UCSD-AML1 (cell line): ENCODE data around the gene TEX2.
"Not testable (repeated sequence)": the region's sequence is repeated elsewhere in the genome, so short reads cannot be mapped to it uniquely, and the experiment has no call there.

Source experiments
- DNase-seq: peaks from one replicate; lab custom pipeline; 2025; ENCODE audit not compliant: unreplicated experiment; lab: John Stamatoyannopoulos, UW

The TEX2 gene

GRCh38 chr17:64185557-64185956 lies 77.5 kb downstream of the TEX2 start:
- DNase-seq: not testable (repeated sequence)

DNA sequence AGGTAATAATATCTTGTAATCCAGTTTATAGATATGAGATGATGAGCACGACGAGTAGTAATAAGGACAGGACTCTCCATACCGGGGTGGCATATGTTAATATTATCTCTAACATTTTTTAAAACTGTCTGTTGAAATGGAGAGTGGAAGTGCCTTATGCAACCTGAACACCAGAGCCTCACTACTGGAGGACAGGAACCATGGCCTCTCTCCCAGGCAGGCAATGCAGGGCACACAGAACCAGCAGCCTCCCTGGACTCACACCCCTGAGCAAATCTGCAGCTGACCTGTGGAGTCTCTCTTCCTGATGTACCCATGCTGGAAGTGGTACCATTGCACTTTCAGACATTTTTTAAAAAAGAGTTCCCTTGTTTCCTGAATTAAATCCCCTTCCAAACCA lies 78.0 kb downstream of the TEX2 start:
- DNase-seq: no peak

GRCh38 chr17:64183815-64184214 lies 79.2 kb downstream of the TEX2 start:
- DNase-seq: no peak

- no peak for DNase-seq
These were observed 80.6 kb downstream of the TEX2 start for GRCh38 chr17:64182325-64183012.

DNA sequence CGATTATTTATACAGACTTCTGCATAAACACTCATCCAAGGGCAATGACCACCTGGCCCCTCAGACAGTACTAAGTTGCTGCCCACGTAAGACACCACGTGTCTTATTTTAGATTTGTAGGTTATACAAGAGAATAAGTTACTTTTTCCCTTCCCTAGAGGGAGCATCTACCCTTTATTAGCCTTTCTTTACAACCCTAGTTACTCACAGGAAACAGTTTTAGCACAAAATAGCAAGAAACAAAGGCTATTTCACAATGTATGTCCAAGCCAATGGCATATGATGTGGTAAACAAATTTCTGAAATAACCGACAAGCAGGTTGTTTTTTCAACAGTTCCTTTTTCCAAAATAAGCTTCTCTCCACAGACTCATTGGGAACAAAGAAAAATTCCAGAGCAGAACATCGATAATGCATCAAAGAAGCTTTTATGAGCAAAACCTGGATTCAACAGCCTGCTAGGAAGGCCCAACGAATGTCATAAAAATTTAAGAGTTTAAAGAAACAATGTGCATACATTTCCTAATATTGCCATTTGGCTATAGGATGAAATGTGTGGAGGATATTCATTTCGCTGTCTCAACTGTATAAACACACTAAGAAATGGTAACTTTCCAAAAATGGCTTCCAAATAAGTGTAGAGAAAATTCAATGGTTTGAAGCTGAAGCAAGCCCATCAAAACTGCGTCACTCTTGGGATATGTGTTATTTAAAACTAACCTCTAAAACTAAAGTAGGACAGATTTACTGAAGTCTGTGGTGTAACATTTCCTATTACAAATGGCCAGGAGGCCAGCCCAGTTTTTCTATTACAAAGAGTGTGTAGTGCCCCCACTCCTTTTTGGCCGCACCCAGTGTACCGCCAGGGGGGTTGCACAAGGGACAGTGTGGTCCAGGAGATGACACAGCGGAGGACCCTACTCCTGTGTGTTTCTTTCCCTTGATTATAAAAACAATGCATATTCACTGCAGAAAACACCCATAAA lies 82.7 kb downstream of the TEX2 start:
- no peak for DNase-seq

DNA sequence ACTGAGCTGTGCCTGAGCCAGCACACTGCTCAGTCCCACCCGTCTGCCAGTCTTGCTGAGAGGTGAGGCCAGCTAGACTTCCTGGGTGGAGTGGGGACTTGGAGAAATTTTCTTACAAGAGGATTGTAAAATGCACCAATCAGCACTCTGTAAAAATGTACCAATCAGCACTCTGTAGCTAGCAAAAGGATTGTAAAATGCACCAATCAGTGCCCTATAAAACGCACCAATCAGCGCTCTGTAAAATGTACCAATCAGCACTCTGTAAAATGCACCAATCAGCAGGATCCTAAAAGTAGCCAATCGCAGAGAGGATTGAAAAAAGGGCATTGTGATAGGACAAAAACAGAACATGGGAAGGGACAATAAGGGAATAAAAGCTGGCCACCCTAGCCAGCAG lies 84.0 kb downstream of the TEX2 start:
- not testable (repeated sequence) for DNase-seq

DNA sequence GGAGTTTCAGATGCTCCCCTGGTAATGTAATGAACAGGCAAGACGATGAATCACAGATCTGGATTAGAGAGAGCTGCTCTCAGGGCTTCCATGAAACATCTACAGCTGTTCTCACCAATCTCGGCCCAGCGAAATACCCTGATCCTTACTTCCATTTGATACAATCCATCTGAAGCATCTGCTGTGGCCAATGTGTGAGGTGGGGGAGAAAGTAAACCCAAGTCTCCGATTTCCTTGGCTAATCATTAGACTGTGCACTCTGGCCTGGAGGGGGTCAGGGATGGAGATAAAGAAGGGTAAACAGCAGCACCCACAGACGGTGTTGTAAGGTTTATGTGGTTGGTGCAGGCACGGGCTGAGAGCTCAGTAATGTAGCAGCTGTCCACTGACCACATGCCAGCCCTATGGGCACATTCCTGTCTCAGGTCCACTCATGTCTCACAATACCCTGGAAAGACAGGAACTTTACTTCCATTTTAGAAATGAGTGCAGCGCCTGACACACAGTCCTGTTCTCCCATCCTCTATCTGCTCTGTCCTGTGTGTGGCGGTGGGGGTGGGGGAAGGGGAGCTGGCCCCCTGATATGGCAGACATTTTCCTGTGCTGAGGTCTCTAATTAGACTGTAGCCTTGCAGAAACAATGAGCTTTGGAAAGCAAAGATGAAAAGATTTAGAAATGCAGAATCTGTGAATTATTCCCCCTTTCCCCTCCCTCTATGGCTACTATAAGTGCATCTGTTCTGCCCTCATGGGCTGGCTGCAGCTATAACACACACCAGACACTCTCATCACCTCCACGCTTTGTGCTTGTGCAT lies 84.8 kb downstream of the TEX2 start:
- DNase-seq: no peak

- no peak for DNase-seq
These were observed 85.6 kb downstream of the TEX2 start for GRCh38 chr17:64177311-64178010.

GRCh38 chr17:64176556-64176955 lies 86.5 kb downstream of the TEX2 start:
- no peak for DNase-seq

DNA sequence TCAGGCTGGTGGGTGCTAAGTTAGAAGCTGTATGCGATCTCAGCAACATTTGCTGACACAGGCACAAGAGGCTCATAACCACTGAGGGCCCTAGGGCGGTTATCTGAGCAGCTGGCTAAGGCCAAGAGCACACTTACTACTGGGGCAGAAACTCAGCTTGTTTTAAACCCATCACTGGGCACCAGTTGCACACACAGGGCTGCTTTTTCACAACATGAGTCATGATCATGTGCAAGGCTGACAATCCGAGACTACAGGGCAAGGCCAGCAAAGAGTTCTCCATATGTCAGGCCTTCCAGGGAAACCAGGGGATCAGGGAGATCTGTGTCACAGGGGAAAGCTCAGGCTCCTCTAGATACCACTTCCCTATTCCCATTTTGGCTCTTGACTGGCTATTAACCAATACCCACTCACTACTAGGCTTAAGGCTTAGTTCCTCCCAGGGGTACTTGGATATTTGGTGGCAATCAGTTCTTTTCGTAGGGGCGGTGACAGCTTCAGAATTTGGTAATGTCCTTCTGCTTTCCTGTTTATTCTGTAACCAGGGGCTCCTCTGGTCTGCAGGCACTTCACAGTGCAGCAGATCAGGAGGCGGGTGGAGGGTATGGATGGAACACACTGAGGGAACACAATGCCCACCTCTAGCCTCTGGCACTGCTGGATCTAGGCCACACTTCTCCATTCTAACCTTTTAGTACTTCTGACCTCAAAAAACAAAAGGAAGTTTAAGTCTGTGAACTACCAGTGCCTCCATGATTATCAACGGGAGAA lies 88.2 kb downstream of the TEX2 start:
- no peak for DNase-seq

DNA sequence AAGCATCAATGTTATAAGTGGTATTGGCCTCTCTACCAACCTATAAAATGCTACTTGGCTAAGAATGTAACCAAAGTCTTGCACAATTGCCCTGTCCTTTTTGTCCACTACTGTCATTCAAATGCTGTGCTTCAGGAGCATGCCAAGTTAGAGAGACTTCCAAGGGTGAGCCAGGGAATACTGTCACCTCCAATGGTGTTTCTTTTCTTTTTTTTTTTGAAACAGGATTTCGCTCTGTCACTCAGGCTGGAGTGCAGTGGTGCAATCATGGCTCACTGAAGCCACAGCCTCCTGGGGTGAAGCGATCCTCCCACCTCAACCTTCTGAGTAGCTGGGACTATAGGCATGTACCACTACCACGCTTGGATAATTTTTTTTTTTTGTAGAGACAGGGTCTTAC lies 89.4 kb downstream of the TEX2 start:
- no peak for DNase-seq

- DNase-seq: no peak
These were observed 90.5 kb downstream of the TEX2 start for GRCh38 chr17:64172510-64172909.

DNA sequence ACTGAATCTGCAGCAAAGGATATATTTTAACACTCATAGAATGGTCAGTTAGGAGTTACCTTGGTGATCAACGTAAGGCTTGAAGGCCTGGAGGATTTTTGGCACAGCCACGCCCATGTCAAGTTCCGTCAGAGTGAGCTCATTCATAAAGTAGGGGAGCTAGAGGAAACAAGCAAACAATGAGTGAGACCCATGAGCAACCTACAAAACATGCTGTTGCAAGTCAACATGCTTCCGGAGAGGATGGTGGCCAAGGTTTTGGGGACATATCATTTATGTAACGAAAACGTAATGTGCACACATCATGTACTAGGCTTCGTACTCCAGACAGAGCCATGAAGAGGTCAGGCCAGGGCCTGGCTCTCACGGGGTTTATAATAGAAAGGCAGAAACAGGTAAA lies 92.0 kb downstream of the TEX2 start:
- DNase-seq: no peak

DNA sequence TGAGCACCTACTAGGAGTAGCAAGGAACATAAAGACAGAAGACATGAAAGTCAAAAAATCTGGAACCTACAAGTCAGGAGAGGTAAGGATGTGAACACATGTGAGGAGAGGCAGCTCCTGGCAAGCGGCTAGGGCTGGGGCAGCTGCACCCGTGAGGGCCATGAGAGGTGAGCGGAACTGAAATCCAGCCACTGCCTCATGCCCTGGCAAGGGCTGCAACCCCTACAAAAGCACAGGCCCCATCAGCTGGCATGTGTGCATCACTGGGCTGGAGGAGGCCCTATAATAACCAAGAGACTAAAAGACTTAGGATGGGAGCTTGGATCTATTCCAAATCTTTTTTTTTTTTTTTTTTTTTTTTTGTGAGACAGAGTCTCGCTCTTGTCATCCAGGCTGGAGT lies 92.8 kb downstream of the TEX2 start:
- DNase-seq: no peak

GRCh38 chr17:64167666-64168065 lies 95.4 kb downstream of the TEX2 start:
- DNase-seq: not testable (repeated sequence)

DNA sequence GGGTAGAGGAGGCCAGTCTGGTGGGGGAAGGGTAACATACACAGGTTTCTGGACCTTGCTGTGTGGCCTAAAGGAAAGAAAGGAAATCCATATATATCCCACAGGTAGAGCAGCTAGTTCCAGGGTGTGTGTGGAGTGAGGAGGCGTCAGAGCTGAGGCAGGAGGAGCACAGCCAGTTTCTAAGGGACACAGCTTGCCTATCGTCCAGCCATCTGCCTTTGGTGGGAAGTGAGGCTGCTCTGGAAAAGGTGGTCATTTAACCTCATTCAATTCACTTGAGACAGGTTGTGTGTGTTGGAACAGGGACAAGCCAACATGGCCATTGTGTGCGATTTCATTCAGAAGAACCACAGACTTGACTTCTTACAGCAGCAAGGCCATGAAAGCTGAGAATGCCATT lies 96.2 kb downstream of the TEX2 start:
- DNase-seq: no peak

GRCh38 chr17:64165347-64165746 lies 97.7 kb downstream of the TEX2 start:
- DNase-seq: no peak

DNA sequence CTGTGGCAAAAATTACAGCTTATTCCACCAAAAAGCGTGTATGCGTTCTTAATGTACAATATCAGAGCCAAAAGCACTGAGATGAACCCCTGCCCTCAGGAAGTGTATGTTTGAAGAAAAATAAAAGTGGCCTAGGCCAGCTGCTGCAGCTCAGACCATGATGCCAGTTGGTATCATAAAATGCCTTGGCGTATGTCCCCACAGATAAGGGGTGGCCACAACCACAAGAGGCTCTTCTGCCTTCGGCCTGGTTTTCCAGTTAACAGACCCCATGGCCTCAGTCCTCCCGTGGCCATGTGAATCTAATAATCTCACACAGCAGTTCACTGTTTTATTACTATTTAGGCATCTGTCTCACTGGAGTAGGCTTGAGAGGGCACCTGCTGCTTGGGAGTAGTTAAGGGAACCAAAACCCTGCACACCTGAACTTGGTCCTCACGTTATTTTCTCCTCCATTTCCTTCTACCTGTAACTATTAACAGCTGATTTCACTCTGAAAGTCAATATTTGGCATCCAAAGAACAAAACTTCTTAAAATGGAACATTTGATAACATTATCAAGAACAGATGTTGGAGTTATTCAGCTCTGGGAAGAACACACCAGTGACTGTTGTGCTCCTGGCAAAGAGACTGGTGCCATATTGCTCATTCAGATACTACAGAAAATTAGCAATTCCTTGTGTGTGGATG lies 98.3 kb downstream of the TEX2 start:
- no peak for DNase-seq

DNA sequence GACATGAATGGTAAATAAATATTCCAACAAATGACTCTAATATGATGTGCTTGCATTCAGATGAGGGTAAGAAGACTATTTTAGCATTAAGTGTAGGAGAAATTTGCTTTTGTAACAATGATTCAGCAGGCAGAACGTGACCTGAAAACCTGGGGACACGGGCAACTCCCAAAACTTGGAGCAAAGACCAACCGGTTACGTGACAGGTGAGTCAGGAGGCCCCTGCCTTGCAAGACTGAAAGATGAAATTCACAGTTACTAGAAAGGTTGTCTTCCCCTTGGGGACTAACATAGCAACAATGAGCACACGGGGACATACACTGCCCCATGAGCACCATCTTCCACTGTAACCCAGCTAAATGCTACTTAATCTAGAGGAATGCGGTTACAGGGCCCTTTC lies 99.6 kb downstream of the TEX2 start:
- DNase-seq: no peak
